HTERT RPE-1 (cell line): ENCODE measurements around the gene PHF21B.

Source experiments
- in situ Hi-C: fragments of 300-500 bp; cut with MboI; formaldehyde crosslinking; loops from 4 replicates; pipeline ENCODE4 v1.14.3; 2020; ENCODE audit warnings: low sequenced_read_pairs

Gene PHF21B

DNA sequence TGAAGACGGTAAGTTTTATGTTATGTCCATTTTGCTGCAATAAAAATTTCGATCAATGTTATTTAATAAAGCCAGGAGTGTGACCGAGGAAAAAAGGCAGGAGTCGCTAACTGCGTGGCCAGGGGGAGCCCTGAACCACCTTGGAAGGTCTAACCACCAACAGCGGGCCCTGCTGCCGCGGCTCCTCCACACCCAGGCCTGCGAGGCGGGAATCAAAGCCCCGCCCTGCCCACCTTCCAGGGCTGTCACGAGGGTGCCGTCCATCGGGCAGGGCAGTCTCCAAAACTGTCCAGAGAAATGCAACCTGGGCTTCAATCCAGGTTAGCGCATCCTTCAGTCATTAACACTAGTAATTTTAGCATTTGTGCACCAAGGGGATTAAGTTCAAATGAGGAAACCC lies 19.0 kb downstream of the PHF21B start:
- in situ Hi-C loops = no loop called here

DNA sequence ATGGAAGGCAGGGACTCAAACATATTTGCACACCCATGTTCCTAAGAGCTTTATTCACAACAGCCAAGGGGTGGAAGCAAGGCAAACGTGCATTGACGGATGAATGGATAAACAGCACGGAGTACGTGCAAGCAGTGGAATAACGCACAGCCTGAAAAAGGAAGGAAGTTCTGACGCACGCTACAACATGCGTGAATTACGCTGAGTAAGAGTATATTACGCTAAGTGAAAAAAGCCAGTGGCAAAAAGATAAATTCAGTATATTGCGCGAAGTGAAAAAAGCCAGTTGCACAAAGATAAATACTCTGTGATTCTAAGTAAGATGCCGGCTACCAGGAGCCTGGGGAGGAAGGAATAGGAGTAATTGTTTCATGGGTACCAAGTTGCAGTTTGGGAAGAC lies 19.5 kb downstream of the PHF21B start:
- in situ Hi-C loops = no loop called here

DNA sequence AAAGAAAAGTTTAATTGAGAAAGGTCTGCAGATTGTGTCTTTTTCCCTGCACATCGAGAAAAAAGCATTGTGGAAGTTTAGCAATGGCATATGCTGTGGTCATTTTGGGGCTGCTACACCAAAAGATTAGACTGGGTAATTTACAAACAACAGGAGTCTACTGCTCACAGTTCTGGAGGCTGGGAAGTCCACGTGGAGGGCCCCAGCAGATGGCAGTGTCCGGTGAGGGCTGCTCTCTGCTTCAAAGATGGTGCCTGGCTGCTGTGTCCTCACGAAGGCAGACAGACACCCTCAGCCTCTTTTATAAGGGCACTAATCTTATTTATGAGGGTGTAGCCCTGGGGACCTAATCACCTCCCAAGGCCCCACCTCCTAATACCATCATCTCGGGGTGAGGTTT lies 21.1 kb downstream of the PHF21B start:
- in situ Hi-C loops = no loop called here

DNA sequence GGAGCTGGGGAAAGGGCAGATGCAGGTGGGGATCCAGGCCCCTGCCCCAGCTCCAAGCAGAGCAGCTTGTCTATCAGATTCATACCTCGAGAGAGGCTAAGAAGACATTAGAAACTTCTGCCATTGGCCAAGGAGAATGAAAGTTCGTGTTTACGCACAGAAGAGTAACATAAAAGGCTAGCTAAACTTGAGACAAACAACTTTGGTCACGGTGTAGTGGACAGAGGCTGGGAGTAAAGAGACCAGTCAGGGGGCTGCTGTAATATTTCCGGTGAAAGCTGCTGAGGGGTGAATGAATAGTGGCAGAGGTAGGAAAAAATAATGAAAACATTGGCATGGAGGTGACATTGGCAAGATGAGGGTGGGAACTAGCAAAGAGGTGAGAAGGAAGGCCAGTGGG lies 22.9 kb downstream of the PHF21B start:
- in situ Hi-C loops = no loop called here

DNA sequence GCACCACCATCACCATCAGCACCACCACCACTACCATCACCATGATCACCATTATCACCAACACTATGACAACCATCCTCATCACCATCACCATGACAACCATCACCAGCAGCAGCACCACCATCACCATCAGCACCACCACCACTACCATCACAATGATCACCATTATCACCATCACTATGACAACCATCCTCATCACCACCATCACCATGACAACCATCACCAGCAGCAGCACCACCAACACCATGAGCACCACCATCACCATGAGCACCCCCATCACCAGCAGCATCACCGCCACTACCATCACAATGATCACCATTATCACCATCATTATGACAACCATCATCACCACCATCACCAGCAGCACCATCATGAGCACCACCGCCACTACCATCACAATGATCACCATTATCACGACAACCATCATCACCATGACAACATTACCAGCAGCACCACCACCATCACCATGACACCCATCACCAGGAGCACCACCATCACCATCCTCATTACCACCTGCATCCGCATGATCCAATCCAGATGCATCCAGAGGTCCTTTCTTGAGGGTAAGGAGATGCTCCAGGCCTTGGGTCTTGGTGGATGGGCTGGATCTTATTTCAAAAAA lies 23.8 kb downstream of the PHF21B start:
- in situ Hi-C loops = no loop called here

DNA sequence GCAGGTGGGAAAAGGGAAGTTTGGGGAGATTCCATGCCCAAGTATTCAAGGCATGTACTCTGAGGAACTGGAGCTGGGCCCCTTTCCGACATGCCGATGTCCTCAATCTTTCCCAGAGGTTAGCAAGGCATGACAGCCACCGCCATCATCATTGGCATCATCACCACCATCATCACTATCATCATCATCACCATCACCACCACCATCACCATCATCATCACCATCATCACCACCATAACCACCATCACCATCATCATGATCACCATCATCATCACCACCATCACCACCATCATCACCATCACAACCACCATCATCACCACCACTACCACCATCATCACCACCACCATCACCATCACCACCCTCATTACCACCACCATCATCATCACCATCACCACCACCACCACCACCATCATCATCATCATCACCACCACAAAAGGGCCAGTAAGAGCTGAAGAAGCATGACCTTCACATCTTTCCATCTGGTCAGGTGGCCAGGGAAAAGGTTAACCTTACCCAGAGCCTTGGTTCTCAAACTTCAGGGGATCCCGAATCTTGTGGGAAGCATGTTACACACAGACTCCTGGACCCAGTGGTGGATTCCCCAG lies 25.8 kb downstream of the PHF21B start:
- in situ Hi-C loops = no loop called here

DNA sequence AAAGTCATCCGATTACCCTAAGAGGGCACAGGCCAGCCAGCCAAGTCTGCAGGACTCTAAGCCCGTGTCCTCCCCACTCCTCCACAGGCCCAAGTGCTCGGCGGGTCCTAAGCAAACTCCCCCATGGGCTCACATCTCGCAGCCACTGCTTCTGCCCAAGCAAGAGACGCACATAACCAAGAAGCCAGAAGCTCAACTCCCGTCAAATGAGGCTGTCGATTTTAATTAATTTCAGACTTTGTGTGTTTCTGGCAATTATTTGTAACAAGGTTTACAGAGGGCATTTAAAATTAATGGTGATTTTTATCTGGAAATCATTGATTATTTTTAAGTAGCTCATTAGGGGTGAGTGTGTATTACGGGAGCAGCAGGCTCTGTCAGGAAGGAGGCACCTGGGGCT lies 27.4 kb downstream of the PHF21B start:
- in situ Hi-C loops = no loop called here

DNA sequence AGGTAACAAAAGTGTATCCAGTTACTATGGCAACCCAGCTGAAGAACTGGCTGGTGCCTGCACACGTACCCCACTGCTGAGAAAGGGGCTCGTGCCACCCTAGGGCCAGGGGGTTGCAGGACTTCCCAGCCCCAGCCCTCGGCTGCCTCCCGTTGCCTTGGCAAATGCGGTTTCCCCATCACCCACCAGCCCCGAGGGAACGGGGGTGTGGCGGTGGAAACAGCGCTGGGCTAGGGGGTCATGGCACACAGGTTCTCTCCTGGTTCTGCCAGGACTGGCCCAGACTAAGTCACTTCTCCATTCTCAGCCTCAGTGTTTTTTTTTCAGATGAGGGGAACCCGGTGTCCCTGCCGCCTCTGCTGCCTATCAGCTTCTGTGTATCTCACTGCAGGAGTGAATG lies 27.9 kb downstream of the PHF21B start:
- in situ Hi-C loops = no loop called here

DNA sequence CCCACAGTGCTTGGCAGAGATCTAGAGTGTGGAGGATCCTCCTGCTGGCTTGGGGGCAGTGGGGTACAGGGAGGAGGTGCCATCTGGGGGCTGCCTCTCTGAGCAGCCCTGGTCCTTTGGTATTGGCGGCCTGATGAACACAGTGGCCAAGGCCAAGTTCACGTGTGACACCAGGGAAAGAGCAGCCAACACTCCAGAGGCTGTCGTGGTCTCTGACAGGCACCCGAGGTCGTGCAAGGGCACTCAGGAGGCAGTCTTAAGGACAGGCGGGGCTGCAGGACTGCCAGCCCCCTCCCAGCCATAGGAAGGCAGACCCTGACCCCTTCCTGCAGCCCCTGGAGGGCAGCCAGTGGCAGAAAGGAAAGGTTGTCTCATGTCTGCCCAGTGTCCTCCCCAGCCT lies 30.7 kb downstream of the PHF21B start:
- in situ Hi-C loops = no loop called here

DNA sequence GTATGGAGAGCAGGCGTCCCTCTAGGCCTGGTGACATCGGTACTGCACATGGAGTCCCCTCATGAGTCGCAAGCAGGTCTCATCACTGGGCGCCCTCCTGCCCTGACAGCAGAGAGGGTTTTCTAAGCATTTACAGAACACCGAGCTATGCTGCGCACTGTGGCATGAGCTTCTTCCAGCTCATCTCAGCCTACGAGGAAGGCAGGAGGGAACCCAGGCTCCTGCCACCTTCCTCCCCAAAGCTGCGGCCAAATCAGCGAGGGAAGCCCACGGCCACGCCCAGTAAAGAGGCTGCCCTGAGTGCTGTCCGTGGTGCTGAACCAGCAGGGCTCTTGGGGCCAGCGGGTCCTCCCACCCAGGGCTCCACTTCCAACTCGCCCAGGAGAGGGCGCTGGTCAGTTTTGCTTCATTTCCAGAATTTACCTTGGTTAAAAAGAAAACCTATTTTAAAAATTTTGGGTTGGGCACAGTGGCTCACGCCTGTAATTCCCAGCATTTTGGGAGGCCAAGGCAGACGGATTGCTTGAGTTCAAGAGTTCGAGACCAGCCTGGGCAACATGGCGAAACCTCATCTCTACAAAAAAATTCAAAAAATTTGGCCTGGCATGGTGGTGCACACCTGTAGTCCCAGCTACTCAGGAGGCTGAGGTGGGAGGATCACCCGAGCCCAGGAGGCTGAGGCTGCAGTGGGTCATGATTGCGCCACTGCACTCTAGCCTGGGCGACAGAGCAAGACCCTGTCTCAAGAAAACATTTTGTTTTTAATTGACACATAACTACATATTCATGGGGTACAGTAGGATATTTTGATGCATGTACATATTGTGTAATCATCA lies 34.2 kb downstream of the PHF21B start:
- in situ Hi-C loops = no loop called here

DNA sequence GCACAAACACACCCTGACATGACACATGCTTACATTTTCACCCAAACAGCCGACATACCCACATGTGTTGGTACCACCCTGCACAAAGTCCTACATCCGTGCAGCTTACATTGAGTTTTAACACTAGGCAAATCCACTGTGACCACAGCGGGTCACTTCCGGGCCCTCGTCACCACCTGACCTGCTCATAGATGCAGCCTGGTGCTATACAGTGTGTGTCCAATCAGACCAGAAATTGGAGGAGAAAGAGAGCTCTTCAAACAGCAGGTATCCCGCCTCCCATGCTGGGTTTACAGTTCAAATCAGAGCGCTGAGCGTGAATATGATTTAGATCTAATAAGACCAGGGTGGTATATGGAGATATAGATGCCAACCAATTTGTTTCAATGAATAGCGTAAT lies 35.4 kb downstream of the PHF21B start:
- in situ Hi-C loops = no loop called here

DNA sequence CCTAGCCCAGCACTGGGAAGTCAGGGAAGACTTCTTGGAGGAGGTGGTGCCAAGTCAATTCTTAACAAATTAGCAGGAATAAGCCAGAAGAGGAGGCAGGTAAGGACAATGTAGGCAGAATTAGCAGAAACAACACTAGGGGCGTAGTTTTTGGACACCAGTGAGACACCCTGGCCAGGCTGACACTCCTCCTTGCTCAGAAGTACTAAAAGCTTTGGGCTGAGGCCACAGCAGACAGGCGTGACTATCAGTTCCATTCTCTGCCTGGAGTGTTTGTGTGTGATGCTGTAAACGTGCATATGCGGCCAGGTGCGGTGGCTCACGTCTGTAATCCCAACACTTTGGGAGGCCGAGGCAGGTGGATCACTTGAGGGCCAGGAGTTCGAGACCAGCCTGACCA lies 36.0 kb downstream of the PHF21B start:
- in situ Hi-C loops = no loop called here

DNA sequence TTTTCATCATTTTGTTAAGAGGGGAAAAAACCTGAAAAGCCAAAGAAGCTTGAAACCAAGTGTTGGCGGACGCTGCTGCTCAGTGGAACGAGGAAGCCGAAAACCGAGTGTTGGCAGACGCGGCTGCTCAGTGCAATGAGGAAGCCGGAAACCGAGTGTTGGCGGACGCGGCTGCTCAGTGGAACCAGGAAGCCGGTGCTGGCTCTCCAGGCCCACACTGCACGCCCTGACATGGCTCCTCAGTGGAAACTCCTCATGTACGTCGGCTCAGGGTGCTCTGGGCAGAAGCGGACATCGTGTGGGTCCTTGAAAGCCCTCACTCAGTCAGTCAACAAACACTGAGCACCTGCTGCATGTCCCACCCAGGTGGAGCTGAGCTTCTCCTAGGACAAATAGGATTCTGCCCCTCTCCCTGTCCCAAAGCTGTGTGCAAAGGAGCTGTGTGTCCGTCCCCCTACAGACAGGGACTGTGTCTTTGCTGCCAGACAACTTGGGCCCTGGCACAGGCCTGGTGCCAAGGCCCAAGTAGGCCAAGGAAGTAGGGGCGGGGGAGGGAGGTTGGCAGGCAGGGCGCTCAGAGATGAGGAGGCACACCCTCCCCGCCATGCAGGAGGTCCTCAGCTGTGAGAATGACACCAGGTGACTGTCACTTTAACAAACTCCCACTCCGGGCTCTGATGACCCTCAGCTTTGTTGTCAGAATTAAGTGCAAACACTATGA lies 37.3 kb downstream of the PHF21B start:
- in situ Hi-C loops = no loop called here

DNA sequence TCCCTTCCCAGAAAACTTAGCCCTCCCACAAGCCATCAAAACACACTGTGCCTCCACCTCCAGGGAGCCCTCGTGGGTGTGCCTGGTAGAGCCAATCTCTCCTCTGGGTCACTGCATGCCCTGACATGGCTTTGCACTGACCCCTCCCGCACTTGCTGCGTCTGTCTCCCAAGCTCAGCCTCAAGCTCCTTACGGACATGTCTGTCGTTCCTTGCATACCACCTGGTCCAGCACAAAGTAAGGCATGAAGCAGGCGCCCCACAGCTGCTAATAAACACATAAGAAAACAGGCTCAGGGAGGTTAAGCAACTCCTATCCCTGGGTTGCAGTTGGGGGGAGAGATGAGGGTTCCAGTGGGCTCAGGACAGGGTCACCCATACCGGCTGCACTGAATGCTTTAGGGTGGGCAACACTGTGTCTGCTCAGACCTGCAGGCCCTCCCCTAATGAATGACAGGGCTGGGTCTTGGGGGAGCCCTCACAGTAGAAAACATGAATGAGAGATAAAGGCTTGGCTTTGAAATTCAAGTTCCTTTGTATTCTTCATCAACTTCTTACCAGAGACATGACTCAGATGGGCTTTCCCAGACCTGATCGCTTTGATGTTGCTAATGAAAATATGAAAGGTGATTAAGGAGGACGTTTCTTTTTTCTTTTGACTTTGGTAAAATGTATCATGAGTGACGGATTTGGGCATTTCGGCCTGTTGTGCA lies 38.0 kb downstream of the PHF21B start:
- in situ Hi-C loops = no loop called here

DNA sequence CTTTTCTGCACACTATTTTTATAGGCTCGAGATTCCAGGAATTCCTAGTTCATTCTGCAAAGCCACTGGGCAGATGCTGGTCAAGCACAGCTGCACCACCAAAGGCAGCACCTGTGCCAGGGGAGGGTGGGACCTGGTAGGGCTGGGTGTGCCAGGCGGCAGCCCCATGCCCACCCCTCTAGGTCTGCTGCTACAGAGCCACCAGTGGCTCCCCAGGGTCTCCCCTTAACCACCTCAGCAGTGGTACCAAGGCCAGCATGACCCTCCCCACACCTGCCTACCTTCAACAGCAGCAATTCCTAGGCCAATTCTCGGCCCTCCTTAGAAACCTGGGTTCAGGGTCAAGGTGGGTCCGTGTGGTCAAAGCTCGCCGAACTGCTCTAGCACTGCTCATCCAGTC lies 39.5 kb downstream of the PHF21B start:
- in situ Hi-C loops = no loop called here

DNA sequence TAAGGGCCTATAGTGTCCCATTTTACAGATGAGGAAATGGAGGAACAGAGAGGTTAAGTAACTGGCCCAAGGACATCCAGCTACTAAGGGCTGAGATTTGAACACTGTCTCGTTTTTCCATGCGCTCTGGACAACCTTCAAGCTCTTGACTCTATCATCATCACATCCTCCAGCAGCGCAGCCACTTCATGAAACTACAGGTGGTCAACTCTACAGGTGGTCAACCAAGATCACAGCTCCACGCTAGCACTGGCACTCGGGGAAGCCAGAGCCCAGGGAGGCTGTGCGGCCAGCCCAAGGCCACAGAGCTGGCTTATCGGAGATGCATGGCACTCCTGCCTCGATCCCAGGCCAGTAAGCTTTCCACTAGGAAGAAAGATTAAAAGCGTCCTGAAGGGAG lies 40.0 kb downstream of the PHF21B start:
- in situ Hi-C loops = no loop called here

DNA sequence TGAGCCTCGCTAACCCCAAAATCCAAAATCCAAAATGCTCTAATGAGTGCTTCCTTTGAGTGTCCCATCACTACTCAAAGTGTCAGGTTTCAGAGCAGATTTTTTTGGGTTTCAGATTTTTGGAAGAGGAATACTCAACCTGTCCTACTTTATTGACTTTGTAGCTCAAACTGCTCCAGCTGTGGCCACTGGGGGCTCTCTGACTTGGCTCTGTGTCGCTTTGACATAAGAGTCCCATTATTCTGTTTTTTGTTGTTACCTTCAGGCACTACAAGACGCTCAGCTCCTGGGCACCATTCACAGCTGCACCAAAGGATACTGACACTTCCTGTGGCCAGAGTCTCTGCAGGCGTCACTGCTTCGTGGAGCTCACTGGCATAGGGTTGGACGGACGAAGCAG lies 41.1 kb downstream of the PHF21B start:
- in situ Hi-C loops = no loop called here

DNA sequence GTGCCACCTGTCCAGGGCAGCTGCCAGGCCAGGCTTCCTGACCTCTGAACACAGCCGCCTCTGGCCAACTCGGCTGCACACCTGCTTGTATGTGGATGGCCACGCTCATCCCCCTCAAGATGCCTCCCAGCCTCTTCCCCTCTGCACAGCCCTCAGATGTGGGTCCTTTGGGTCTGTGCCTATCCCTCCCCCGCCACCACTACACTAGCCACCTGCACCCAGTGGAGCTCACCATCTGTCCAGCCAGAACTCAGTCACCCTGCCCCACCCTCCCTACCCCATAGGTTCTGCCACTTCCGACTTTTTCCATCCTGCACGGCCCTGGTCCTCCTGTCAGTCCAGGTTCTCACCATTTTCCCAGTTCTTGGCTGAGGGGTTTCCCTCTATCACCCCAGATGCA lies 44.6 kb downstream of the PHF21B start:
- in situ Hi-C loops = no loop called here

DNA sequence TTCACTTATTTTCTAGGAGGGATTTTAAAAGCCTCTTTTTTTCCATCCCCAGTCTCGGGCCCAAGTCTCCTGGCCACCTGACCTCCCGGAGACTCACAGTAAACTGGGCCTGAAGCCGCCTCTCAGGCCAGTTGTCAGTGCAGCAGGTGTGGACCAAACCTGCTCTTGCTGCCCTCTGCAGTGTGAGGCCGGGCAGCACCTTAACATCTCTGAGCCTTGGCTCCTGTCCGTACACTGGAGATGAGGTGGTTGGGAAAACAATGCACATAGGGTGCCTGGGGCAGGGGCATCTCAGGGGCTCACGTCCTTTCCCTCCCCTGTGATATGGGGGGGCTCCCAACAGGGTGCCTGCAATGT lies 45.1 kb downstream of the PHF21B start:
- in situ Hi-C loops = no loop called here

DNA sequence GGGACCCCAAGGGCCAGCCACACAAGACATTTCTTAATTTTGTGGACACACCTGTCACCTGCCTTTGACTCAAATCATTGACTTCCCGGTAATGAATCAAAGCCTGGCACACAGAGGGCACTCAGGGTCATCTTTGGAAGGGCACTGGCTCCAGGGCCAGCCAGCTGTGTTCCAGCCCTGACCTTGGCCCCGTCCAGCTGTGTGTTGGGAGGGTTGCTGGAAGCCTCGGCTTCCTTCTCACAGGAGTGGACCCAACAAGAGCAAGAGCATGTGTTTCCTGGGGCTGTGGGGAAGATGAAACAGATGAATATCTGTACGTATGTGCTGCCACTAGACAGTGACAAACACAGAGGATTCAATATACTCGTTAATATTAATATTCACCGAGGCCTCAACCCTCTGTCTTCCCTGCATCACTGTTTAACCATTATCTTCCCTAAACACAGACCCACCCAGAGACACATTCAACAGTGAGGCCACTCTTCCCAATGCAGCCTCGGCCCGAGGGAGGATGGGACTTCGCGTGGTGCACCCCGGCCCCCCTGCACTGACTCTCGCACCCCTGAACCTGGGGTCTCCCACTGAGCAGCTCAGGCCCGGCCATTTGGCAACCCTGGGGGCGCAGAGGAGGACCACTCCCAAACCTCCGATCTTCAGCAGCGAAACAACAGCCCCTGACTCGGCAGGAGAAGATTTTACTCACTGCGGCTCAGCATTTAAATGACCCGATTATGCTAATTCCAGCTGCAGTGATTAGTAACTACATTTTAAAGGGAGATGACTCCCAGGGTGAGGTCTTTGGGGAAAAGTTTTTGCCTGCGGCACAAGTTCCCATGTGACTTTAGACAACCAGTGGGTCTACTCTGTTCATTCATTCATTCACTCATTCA lies 45.7 kb downstream of the PHF21B start:
- in situ Hi-C loops = no loop called here
